ENCODE results near the gene FARSB. TPM values are rescaled to one million over a fixed set of nuclear protein-coding genes. Genes with fewer than 3 reads are reported as not detected.

The FARSB gene
- total and polyA plus RNA-seq, 2 donors (not counting 1 experiment from before 2014, with no cell fraction given), result 9.4 to 34.8 TPM

DNA sequence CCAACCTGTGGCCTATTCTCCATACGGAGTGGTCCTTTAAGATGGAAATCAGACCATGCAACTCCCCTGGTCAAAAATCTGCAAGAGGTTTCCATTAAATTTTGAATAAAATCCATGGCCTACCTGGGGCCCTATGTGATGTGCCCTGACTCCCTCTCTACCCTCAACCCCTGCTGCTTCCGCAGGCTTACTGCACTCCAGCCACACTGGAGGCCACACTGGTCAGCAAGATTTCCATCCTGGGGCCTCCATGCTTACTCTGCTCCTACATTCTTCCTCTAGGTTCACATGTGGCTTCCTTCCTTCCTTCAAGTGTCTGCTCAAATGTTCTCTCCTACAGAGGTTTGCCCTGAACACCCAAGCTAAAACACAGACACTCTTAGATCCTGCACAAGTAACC lies 40.6 kb downstream of the FARSB start:
- H3K27me3 ChIP-seq (ENCODE audit: control insufficient read depth, insufficient read depth, low read length), result no peaks in the 10 kb centered on the region
- no peak overlapping the region for H3K4me2 ChIP-seq (ENCODE audit: extremely low read depth, insufficient read depth, low read length)
- no peaks in the 10 kb centered on the region for H4K20me1 ChIP-seq (ENCODE audit: control insufficient read depth, extremely low read depth, insufficient read depth, low read length)
- no peak for DNase-seq (ENCODE audit: low read depth in 2 of 2)
- H3K4me1 ChIP-seq (ENCODE audit: control insufficient read depth, extremely low read depth, insufficient read depth, low read length), result no peaks in the 10 kb centered on the region
- no peaks in the 10 kb centered on the region for H3K9me3 ChIP-seq (ENCODE audit: control insufficient read depth, insufficient read depth, low read depth, low read length)
- H3K79me2 ChIP-seq (ENCODE audit: control insufficient read depth, insufficient read depth, low read length), result no peaks in the 10 kb centered on the region
- no peak overlapping the region for H2AFZ ChIP-seq (ENCODE audit: low read length)
- no peak for TF ChIP-seq EZH2 (IDR thresholded peaks at IDR 0.05; ENCODE audit: low read length, missing control alignments)
- TF ChIP-seq, protein P1, sequence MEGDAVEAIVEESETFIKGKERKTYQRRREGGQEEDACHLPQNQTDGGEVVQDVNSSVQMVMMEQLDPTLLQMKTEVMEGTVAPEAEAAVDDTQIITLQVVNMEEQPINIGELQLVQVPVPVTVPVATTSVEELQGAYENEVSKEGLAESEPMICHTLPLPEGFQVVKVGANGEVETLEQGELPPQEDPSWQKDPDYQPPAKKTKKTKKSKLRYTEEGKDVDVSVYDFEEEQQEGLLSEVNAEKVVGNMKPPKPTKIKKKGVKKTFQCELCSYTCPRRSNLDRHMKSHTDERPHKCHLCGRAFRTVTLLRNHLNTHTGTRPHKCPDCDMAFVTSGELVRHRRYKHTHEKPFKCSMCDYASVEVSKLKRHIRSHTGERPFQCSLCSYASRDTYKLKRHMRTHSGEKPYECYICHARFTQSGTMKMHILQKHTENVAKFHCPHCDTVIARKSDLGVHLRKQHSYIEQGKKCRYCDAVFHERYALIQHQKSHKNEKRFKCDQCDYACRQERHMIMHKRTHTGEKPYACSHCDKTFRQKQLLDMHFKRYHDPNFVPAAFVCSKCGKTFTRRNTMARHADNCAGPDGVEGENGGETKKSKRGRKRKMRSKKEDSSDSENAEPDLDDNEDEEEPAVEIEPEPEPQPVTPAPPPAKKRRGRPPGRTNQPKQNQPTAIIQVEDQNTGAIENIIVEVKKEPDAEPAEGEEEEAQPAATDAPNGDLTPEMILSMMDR (conservative IDR thresholded peaks at IDR 0.05 in 1 of 2, IDR thresholded peaks at IDR 0.05 in 1 of 2; ENCODE audit: low read depth in 1 of 2, low read length in 2 of 2), result no peak
- H3K27ac ChIP-seq (ENCODE audit: insufficient read depth, low read length), result no peak overlapping the region
- no peak overlapping the region for H3K9ac ChIP-seq (ENCODE audit: insufficient read depth, low read length)
- H3K4me3 ChIP-seq (replicated peaks in 1 of 4; ENCODE audit: control extremely low read depth in 1 of 4, insufficient read depth in 1 of 4, low read depth in 3 of 4, low read length in 4 of 4), result no peak overlapping the region
- peaks cover 8% of the 10 kb centered on the region for H3K36me3 ChIP-seq (ENCODE audit: control insufficient read depth, insufficient read depth, low read length)

DNA sequence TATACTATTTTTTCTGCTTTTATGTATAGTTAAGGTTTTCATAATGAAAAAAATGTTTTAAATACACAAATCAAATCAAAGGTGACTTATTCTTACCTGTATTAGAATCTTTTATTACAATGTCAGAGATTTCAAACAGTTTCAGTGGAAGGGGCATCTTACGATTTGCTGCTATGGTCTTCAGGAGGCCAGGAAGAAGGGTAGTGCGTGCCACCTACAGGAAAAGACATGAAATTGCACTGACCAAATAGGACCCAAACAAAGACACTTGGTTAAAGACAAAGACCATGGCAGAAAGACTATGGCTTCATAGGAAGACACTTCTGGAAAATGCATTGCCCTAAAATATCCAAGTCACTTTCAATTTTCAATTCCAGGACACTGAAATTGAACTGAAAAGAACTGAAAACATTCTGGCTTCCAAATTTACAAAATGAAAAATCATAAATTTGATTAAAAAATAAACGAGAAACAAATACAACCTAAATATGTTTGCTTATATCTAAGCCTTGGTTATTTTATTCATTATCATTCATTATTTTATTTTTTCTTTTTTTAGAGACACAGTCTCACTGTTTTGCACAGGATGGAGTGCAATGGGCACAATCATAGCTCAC lies 42.1 kb downstream of the FARSB start:
- no peak overlapping the region for H3K4me3 ChIP-seq (replicated peaks in 1 of 4; ENCODE audit: control extremely low read depth in 1 of 4, insufficient read depth in 1 of 4, low read depth in 3 of 4, low read length in 4 of 4)
- H2AFZ ChIP-seq (ENCODE audit: low read length), result no peak overlapping the region
- DNase-seq (ENCODE audit: low read depth in 2 of 2), result peak; percentile 51 to 78
- no peak overlapping the region for H3K9ac ChIP-seq (ENCODE audit: insufficient read depth, low read length)
- H3K4me1 ChIP-seq (ENCODE audit: control insufficient read depth, extremely low read depth, insufficient read depth, low read length), result no peaks in the 10 kb centered on the region
- no peaks in the 10 kb centered on the region for H3K79me2 ChIP-seq (ENCODE audit: control insufficient read depth, insufficient read depth, low read length)
- H4K20me1 ChIP-seq (ENCODE audit: control insufficient read depth, extremely low read depth, insufficient read depth, low read length), result no peaks in the 10 kb centered on the region
- no peaks in the 10 kb centered on the region for H3K9me3 ChIP-seq (ENCODE audit: control insufficient read depth, insufficient read depth, low read depth, low read length)
- peaks cover 8% of the 10 kb centered on the region for H3K36me3 ChIP-seq (ENCODE audit: control insufficient read depth, insufficient read depth, low read length)
- no peak overlapping the region for H3K4me2 ChIP-seq (ENCODE audit: extremely low read depth, insufficient read depth, low read length)
- H3K27ac ChIP-seq (ENCODE audit: insufficient read depth, low read length), result no peak overlapping the region
- no peaks in the 10 kb centered on the region for H3K27me3 ChIP-seq (ENCODE audit: control insufficient read depth, insufficient read depth, low read length)
- TF ChIP-seq, protein P1 (conservative IDR thresholded peaks at IDR 0.05 in 1 of 2, IDR thresholded peaks at IDR 0.05 in 1 of 2; ENCODE audit: low read depth in 1 of 2, low read length in 2 of 2), result peak; percentile 89 to 93
- no peak for TF ChIP-seq EZH2 (IDR thresholded peaks at IDR 0.05; ENCODE audit: low read length, missing control alignments)

DNA sequence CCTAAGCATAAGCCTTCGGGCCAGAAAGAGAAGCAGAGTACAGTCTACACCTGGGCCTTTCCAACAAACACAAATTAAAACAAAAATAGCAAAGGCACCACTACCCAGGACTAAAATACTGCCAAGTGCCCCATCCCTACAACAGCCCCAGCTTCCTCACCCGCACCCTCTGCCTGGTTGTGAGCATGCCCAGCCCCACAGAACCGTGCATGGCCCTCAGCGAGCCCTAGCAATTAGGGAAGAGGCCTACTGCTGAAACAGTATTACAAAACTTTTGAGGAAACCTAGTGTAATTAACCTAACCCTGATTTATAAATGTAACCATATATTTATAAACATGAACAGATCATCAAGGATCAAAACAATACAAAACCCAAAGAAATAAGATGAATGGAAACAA lies 44.2 kb downstream of the FARSB start:
- no peak overlapping the region for H3K9ac ChIP-seq (ENCODE audit: insufficient read depth, low read length)
- peaks cover 6% of the 10 kb centered on the region for H3K36me3 ChIP-seq (ENCODE audit: control insufficient read depth, insufficient read depth, low read length)
- H3K4me3 ChIP-seq (replicated peaks in 1 of 4; ENCODE audit: control extremely low read depth in 1 of 4, insufficient read depth in 1 of 4, low read depth in 3 of 4, low read length in 4 of 4), result no peak overlapping the region
- no peaks in the 10 kb centered on the region for H3K4me1 ChIP-seq (ENCODE audit: control insufficient read depth, extremely low read depth, insufficient read depth, low read length)
- no peaks in the 10 kb centered on the region for H3K27me3 ChIP-seq (ENCODE audit: control insufficient read depth, insufficient read depth, low read length)
- TF ChIP-seq, protein P1 (conservative IDR thresholded peaks at IDR 0.05 in 1 of 2, IDR thresholded peaks at IDR 0.05 in 1 of 2; ENCODE audit: low read depth in 1 of 2, low read length in 2 of 2), result no peak
- no peak for TF ChIP-seq EZH2 (IDR thresholded peaks at IDR 0.05; ENCODE audit: low read length, missing control alignments)
- H3K9me3 ChIP-seq (ENCODE audit: control insufficient read depth, insufficient read depth, low read depth, low read length), result no peaks in the 10 kb centered on the region
- H3K79me2 ChIP-seq (ENCODE audit: control insufficient read depth, insufficient read depth, low read length), result no peaks in the 10 kb centered on the region
- H4K20me1 ChIP-seq (ENCODE audit: control insufficient read depth, extremely low read depth, insufficient read depth, low read length), result no peaks in the 10 kb centered on the region
- no peak overlapping the region for H3K4me2 ChIP-seq (ENCODE audit: extremely low read depth, insufficient read depth, low read length)
- no peak overlapping the region for H3K27ac ChIP-seq (ENCODE audit: insufficient read depth, low read length)
- no peak overlapping the region for H2AFZ ChIP-seq (ENCODE audit: low read length)
- no peak for DNase-seq (ENCODE audit: low read depth in 2 of 2)

Data from fibroblast of lung (primary cell).